NCI-H1436 treated with DMSO at 0.1 percent for 48 hours (cell line): ENCODE measurements around the gene SAFB2.

ENCODE experiments used
- DNase-seq: peaks from one replicate; lab custom pipeline; 2025; lab: John Stamatoyannopoulos, UW

SAFB2 gene

GRCh38 chr19:5622465-5623396 is at the start of gene SAFB2, which contains the start of gene SAFB:
Gene SAFB2 (minus strand): TSS chr19:5622776. CDS start chr19:5622715, 61 bp downstream.
Gene SAFB (plus strand): TSS chr19:5623083. CDS start chr19:5623206, 123 bp downstream.
- peak; percentile 94 for DNase-seq

- DNase-seq: no peak
These were observed 49.0 kb upstream of the SAFB2 start for GRCh38 chr19:5671600-5671999.

DNA sequence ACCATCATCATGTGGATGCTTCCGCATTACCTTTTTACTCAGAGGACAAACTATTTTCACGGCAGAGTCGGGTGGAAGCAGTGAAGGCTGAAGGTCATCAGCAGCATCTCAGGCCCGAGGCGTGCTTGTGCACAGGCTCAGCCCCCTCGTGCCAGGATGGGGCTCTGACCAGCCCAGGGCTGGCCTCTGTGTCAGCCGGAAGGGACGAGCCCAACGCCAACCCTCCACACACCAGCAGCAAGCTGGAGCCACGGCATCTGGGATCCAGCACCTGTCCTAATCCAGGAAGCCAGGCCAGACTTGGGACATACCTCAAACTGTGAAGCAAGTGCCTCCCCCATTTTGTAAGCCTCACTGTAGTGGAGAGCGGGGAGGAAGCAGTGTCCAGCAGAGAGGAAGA is 46.6 kb upstream of the SAFB2 start:
- no peak for DNase-seq

- no peak for DNase-seq
These were observed 45.2 kb upstream of the SAFB2 start for GRCh38 chr19:5667751-5668271.

- no peak for DNase-seq
These were observed 44.5 kb upstream of the SAFB2 start for GRCh38 chr19:5666921-5667610.

DNA sequence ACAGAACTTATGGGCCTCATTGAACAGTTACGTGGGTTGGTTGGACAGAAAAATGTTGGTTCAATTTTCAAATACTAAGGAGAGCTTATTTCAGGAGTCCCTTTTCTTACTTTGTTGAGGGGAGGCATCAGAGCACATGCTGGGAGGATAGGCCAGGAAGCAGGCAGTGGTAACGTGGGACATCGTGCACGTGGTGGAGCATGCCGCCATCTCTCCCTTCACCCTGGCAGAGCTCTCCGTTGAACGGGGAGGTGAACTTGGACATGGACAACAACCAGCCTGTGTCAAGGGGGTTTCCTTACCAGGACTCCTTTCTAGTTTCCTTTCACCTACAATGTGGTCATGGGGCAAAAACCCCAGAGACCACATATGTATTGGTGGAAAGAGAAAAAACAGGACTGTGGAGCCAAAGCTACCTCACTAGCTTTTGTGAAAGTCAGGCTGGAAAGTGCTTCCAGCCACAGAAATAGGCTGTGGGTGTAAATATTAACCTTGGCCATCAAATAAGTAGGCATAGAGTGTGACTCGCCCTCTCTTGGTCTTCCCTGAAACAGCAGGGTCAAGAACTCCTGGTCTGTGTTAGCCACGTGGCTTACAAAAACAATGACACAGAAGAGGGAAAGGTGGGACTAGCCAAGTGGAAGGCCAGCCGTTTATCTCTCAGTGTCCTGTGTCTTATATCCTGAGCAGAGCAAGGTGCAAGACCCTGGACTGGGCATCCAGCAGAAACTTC is 43.4 kb upstream of the SAFB2 start:
- DNase-seq: no peak

GRCh38 chr19:5664515-5664914 is 41.9 kb upstream of the SAFB2 start:
- no peak for DNase-seq

DNA sequence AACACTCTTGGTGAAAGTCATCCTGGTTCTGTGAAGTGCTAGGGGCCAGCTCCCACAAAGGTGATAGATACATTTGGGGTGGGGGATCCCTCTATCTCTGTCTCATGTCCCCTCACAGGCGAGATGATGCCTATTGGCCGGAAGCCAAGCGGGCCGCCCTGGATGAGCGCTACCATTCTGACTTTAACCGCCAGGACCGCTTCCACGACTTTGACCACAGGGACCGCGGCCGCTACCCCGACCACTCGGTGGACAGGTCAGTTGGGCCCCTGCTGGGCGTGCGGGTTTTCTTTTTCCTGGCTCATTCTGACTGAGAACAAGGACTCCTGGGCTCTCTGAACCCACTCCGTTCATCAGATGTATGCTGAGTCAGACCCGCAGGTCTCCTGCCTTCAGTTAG is 41.3 kb upstream of the SAFB2 start:
- no peak for DNase-seq

- no peak for DNase-seq
These were observed 38.9 kb upstream of the SAFB2 start for GRCh38 chr19:5661483-5661882.

- no peak for DNase-seq
These were observed 32.8 kb upstream of the SAFB2 start for GRCh38 chr19:5655412-5655811.

- no peak for DNase-seq
These were observed 32.4 kb upstream of the SAFB2 start for GRCh38 chr19:5654931-5655330.

GRCh38 chr19:5652261-5652660 is 29.7 kb upstream of the SAFB2 start:
- no peak for DNase-seq

- no peak for DNase-seq
These were observed 28.8 kb upstream of the SAFB2 start for GRCh38 chr19:5651361-5651760.

DNA sequence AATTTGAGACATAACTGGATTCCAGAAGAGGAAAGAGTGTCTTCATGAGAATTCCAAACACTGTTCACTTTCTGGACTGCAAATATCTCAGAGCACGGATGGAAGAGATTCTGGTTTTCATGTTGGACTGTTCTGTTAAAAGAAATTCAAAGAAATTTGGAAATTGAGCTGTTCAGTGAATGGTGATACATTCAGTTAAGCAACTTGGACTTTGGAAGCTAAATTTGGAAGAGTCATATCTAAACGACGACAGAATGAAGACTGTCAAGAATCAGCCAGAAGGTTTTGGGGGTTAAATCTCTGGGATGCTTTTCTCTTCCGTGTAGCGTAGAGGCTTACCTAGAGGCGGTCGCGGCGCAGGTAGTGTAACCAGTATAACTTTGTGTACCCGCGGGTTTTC is 25.9 kb upstream of the SAFB2 start:
- no peak for DNase-seq

GRCh38 chr19:5646703-5647102 is 24.1 kb upstream of the SAFB2 start:
- no peak for DNase-seq

DNA sequence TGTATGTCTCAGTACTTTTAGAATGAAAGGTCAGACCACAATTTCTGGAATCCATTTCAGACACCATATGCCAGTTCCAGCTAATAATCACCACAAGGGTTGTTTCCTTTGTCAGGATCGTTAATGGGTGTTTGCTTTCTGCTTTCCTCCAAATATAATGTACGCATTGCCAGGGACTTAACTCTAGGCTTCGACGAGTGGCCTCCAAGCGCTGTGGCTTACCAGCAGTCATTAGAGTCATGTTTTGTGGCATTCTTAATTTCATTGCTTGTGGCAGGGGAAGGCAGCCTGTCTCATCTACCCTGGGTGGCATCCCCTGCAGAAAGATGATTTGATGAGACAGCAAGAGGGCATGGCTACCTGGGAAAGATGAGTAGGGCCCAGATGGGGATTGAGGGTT is 22.8 kb upstream of the SAFB2 start:
- DNase-seq: no peak

GRCh38 chr19:5644037-5644436 is 21.5 kb upstream of the SAFB2 start:
- DNase-seq: no peak

DNA sequence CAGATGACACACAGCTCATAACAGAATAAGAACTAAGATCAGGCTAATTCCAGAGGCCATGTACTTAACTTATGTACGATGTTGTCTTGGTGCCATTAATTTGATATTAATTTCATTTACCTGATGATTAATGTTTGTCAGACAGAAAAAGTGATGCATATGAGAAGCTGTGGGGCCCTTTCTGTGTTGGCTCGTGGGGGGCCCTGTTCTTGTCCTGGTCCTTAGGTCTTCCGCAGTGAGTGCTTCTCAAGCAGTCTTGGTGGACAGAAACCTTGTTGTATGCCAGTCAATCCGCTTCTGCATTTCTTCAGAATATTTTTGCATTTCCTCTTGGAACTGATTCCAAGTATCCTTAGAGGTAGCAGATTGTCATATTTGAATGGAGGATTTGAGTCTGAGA is 20.5 kb upstream of the SAFB2 start:
- DNase-seq: no peak

GRCh38 chr19:5642204-5642603 is 19.6 kb upstream of the SAFB2 start:
- DNase-seq: no peak

GRCh38 chr19:5641171-5641570 is 18.6 kb upstream of the SAFB2 start:
- DNase-seq: no peak

- no peak for DNase-seq
These were observed 15.4 kb upstream of the SAFB2 start for GRCh38 chr19:5637971-5638370.

GRCh38 chr19:5635427-5635826 is 12.9 kb upstream of the SAFB2 start:
- no peak for DNase-seq
